HG02840 (cell line): ENCODE results near the gene GRIPAP1.

Experiments
- ATAC-seq: cut with Tn5 transposase; IDR thresholded peaks from one replicate; pipeline ENCODE4 v1.9.1; 2021; ENCODE audit warnings: mild to moderate bottlenecking, moderate library complexity, moderate number of reproducible peaks; ENCODE audit not compliant: unreplicated experiment, low FRiP score

Gene GRIPAP1

GRCh38 chrX:48927736-48928382, 74.2 kb downstream of the GRIPAP1 start:
- no peak for ATAC-seq

- no peak for ATAC-seq
These were observed 74.9 kb downstream of the GRIPAP1 start for GRCh38 chrX:48927123-48927522.

- no peak for ATAC-seq
These were observed 77.8 kb downstream of the GRIPAP1 start for GRCh38 chrX:48924270-48924669.

- no peak for ATAC-seq
These were observed 78.3 kb downstream of the GRIPAP1 start for GRCh38 chrX:48923771-48924170.
